SK-N-SH treated with all-trans-retinoic acid at 6 μM for 48 hours (cell line): Measurements from ENCODE around the gene NMUR1.

ENCODE experiments used
- ATAC-seq: fragments of 200-7000 bp; cut with Tn5 transposase; 3 replicates; pipeline ENCODE4 v1.9.1; 2020; ENCODE audit warnings: mild to moderate bottlenecking, moderate library complexity
- ARNTL ChIP-seq: fragments of 450-650 bp; formaldehyde crosslinking; IDR thresholded peaks from 2 replicates; pipeline ENCODE4 v1.5.0; 2020; ENCODE audit warnings: low read depth, mild to moderate bottlenecking, moderate library complexity, borderline replicate concordance
- BACH2 ChIP-seq: fragments of 250-450 bp; sonication (Bioruptor Pico); IDR thresholded peaks from 2 replicates; pipeline ENCODE4 v1.9.0; 2021; ENCODE audit warnings: mild to moderate bottlenecking, borderline replicate concordance
- CREB5 ChIP-seq: fragments of 250-450 bp; sonication (Bioruptor Pico); IDR thresholded peaks from 2 replicates; pipeline ENCODE4 v1.5.1; 2020; ENCODE audit warnings: low read depth, mild to moderate bottlenecking, moderate library complexity
- CSDC2 ChIP-seq: fragments of 250-450 bp; sonication (Bioruptor Pico); IDR thresholded peaks from 2 replicates; pipeline ENCODE4 v1.5.0; 2020; ENCODE audit warnings: mild to moderate bottlenecking, moderate library complexity
- CSRNP3 ChIP-seq: fragments of 250-450 bp; sonication (Bioruptor Pico); IDR thresholded peaks from 2 replicates; pipeline ENCODE4 v1.5.1; 2021; ENCODE audit warnings: mild to moderate bottlenecking, moderate library complexity
- ESRRG ChIP-seq: fragments of 250-450 bp; sonication (Bioruptor Pico); IDR thresholded peaks from 2 replicates; pipeline ENCODE4 v1.6.1; 2021; ENCODE audit warnings: mild to moderate bottlenecking
- GLIS3 ChIP-seq: fragments of 250-450 bp; sonication (Bioruptor Pico); IDR thresholded peaks from 2 replicates; pipeline ENCODE4 v1.5.0; 2020; ENCODE audit warnings: mild to moderate bottlenecking, moderate library complexity
- OSR1 ChIP-seq: fragments of 250-450 bp; sonication (Bioruptor Pico); IDR thresholded peaks from 2 replicates; pipeline ENCODE4 v1.8.0; 2022; ENCODE audit warnings: moderate library complexity, mild to moderate bottlenecking, inconsistent platforms
- PATZ1 ChIP-seq: fragments of 250-450 bp; sonication (Bioruptor Pico); IDR thresholded peaks from 2 replicates; pipeline ENCODE4 v1.8.0; 2020; ENCODE audit warnings: mild to moderate bottlenecking, moderate library complexity, borderline replicate concordance
- POU6F1 ChIP-seq: fragments of 250-450 bp; sonication (Bioruptor Pico); IDR thresholded peaks from 2 replicates; pipeline ENCODE4 v1.8.0; 2021; ENCODE audit warnings: low read depth, mild to moderate bottlenecking, moderate library complexity, borderline replicate concordance
- PPARA ChIP-seq: fragments of 250-450 bp; sonication (Bioruptor Pico); IDR thresholded peaks from 2 replicates; pipeline ENCODE4 v1.5.0; 2020; ENCODE audit warnings: mild to moderate bottlenecking, borderline replicate concordance
- RARB ChIP-seq: fragments of 250-450 bp; sonication (Bioruptor Pico); IDR thresholded peaks from 2 replicates; pipeline ENCODE4 v1.8.0; 2021; ENCODE audit warnings: mild to moderate bottlenecking, moderate library complexity
- TCF4 ChIP-seq: fragments of 250-450 bp; sonication (Bioruptor Pico); IDR thresholded peaks from 2 replicates; pipeline ENCODE4 v1.8.0; 2021; ENCODE audit warnings: mild to moderate bottlenecking, moderate library complexity, borderline replicate concordance
- TOX ChIP-seq: fragments of 250-450 bp; sonication (Bioruptor Pico); IDR thresholded peaks from 2 replicates; pipeline ENCODE4 v1.8.0; 2021; ENCODE audit warnings: mild to moderate bottlenecking, moderate library complexity, borderline replicate concordance
- ZFP3 ChIP-seq: fragments of 250-450 bp; sonication (Bioruptor Pico); IDR thresholded peaks from 2 replicates; pipeline ENCODE4 v1.5.0; 2020; ENCODE audit warnings: mild to moderate bottlenecking, moderate library complexity
- ZFP30 ChIP-seq: fragments of 450-650 bp; formaldehyde crosslinking; IDR thresholded peaks from 2 replicates; pipeline ENCODE4 v1.5.0; 2022; ENCODE audit warnings: mild to moderate bottlenecking, moderate library complexity
- ZNF565 ChIP-seq: fragments of 450-650 bp; formaldehyde crosslinking; conservative IDR thresholded peaks from 2 replicates; pipeline ENCODE4 v1.5.0; 2020; ENCODE audit warnings: low read depth, mild to moderate bottlenecking, moderate library complexity
- ZNF70 ChIP-seq: fragments of 450-650 bp; formaldehyde crosslinking; IDR thresholded peaks from 2 replicates; pipeline ENCODE4 v1.5.0; 2020; ENCODE audit warnings: mild to moderate bottlenecking, moderate library complexity
- ZNF8 ChIP-seq: fragments of 450-650 bp; formaldehyde crosslinking; IDR thresholded peaks from 2 replicates; pipeline ENCODE4 v1.5.0; 2020; ENCODE audit warnings: mild to moderate bottlenecking, moderate library complexity

The NMUR1 gene

GRCh38 chr2:231503766-231504165 is 26.5 kb downstream of the NMUR1 start (continued):
- TF ChIP-seq CSRNP3 (CRISPR knock-in tag): no peak
- no peak for TF ChIP-seq PATZ1 (CRISPR knock-in tag)
- no peak for TF ChIP-seq OSR1 (CRISPR knock-in tag)
- no peak for TF ChIP-seq CREB5
- TF ChIP-seq ZNF565 (CRISPR knock-in tag): no peak

GRCh38 chr2:231502596-231502995 is 27.6 kb downstream of the NMUR1 start:
- no peak for ATAC-seq
- TF ChIP-seq ZFP30 (CRISPR knock-in tag) (no peak), TCF4 (no peak), BACH2 (CRISPR knock-in tag) (no peak), RARB (CRISPR knock-in tag) (no peak), PATZ1 (CRISPR knock-in tag) (no peak), CSRNP3 (CRISPR knock-in tag) (no peak), OSR1 (CRISPR knock-in tag) (no peak), ZNF70 (CRISPR knock-in tag) (no peak), ESRRG (CRISPR knock-in tag) (no peak), PPARA (no peak), TOX (CRISPR knock-in tag) (no peak), ARNTL (no peak), CSDC2 (CRISPR knock-in tag) (no peak), POU6F1 (CRISPR knock-in tag) (no peak), GLIS3 (CRISPR knock-in tag) (no peak)

- ATAC-seq: no peak
- TF ChIP-seq PPARA: no peak
- no peak for TF ChIP-seq CREB5
- TF ChIP-seq TCF4: no peak
- no peak for TF ChIP-seq ARNTL
- no peak for TF ChIP-seq ZFP3
- TF ChIP-seq ZNF8 (CRISPR knock-in tag): no peak
- TF ChIP-seq CSDC2 (CRISPR knock-in tag): no peak
- TF ChIP-seq OSR1 (CRISPR knock-in tag): no peak
- TF ChIP-seq ZNF70 (CRISPR knock-in tag): no peak
- TF ChIP-seq, all 23 proteins: peak for 0
These were observed 32.6 kb downstream of the NMUR1 start for GRCh38 chr2:231497651-231498050.
